ENCODE measurements around the gene NALCN. TPM values are rescaled to one million over a fixed set of nuclear protein-coding genes. Genes with fewer than 3 reads are reported as not detected.
A peak's percentile ranks its signal among the peaks of the same experiment; 100 is the strongest.

The NALCN gene
- total and polyA plus RNA-seq, 10 of the 15 experiments (the other 5 are each of a cell fraction or from before 2014, with no cell fraction given), result under 0.01 TPM; not detected in 9

- BruUV-seq (replicated peaks), result no TSS peak
- intact Hi-C loops (cut with micrococcal nuclease; ENCODE audit: unreplicated experiment) (loop anchor here (10.0 kb wide), 1 partner anchor 497 kb away; no protein-coding TSS in a partner anchor), in situ Hi-C loops (cut with MboI) (no loop called here)
- WGBS (ENCODE audit: insufficient coverage, insufficient replicate concordance, low lambda C conversion rate, missing lambda C conversion rate), result under 1% methylated on average over 11 of the region's 11 CpGs
- H3K27me3 ChIP-seq (replicated peaks in 1 of 2; ENCODE audit: control insufficient read depth in 2 of 2, insufficient read depth in 2 of 2, low read length in 1 of 2), result no peaks in the 10 kb centered on the region
- H2AFZ ChIP-seq (ENCODE audit: control insufficient read depth, low read depth, low read length), result peak overlapping the region; percentile 37; the same call in 1 of the 2 replicates
- no peak overlapping the region for H3K27ac ChIP-seq (ENCODE audit: control insufficient read depth, insufficient read depth)
- DNase-seq (ENCODE audit: low read depth, low spot score) (peak; percentile 66), ATAC-seq (peak; percentile 95), FAIRE-seq (peak; percentile 23)
- CTCF ChIA-PET, result no interaction called here
- H3K4me3 ChIP-seq, result no peak overlapping the region
- no peaks in the 10 kb centered on the region for H3K4me1 ChIP-seq (ENCODE audit: control insufficient read depth, insufficient read depth, low read length)
- SMC1A ChIA-PET (ENCODE audit: uncharacterized antibody, unreplicated experiment), result interaction anchor here (0.7 to 1.0 kb wide), 3 partner anchors 10 to 16 kb away, joined by 3 to 4 read pairs (median 4); no protein-coding TSS in a partner anchor
- RAD21 ChIA-PET (ENCODE audit: unreplicated experiment), result interaction anchor here (1.1 kb wide), 1 partner anchor 40 kb away, joined by 4 read pairs; no protein-coding TSS in a partner anchor
- POLR2A ChIA-PET, result no interaction called here
- H4K20me1 ChIP-seq (ENCODE audit: control insufficient read depth, insufficient read depth), result no peaks in the 10 kb centered on the region
- no peaks in the 10 kb centered on the region for H3K36me3 ChIP-seq (ENCODE audit: control insufficient read depth in 2 of 2, insufficient read depth in 2 of 2, low read length in 1 of 2)
- no peak overlapping the region for H3K9ac ChIP-seq (ENCODE audit: control insufficient read depth, insufficient read depth, low read length)
- H3K79me2 ChIP-seq (ENCODE audit: control insufficient read depth, insufficient read depth, low read length), result no peaks in the 10 kb centered on the region
- no peaks in the 10 kb centered on the region for H3K9me3 ChIP-seq (replicated peaks; ENCODE audit: control insufficient read depth, insufficient read depth, low read length)
- H3K4me2 ChIP-seq (ENCODE audit: control insufficient read depth, insufficient read depth), result no peak overlapping the region
- TF ChIP-seq IKZF2 (IDR thresholded peaks at IDR 0.05), result peak; percentile 19 to 46; a peak in 2 of 4 replicates
- no peak for TF ChIP-seq ESRRA (IDR thresholded peaks at IDR 0.05; ENCODE audit: low read length)
- TF ChIP-seq EED (IDR thresholded peaks at IDR 0.05; ENCODE audit: low read depth), result no peak
- no peak for TF ChIP-seq ZNF384 (IDR thresholded peaks at IDR 0.05; ENCODE audit: borderline replicate concordance, low read depth, low read length)
- no peak for TF ChIP-seq CUX1 (IDR thresholded peaks at IDR 0.05; ENCODE audit: insufficient replicate concordance, low read depth, low read length)
- TF ChIP-seq IRF4 (IDR thresholded peaks at IDR 0.05; ENCODE audit: low read depth, low read length), result no peak
- no peak for TF ChIP-seq REST (IDR thresholded peaks at IDR 0.05; ENCODE audit: low read depth, low read length)
- peak in 1 of 2 experiments; percentile 18; a peak in 1 of 4 replicates for TF ChIP-seq ETV6 (conservative IDR thresholded peaks at IDR 0.05 in 1 of 2, IDR thresholded peaks at IDR 0.05 in 1 of 2; ENCODE audit: borderline replicate concordance in 1 of 2, low read depth in 1 of 2)
- TF ChIP-seq RELB (IDR thresholded peaks at IDR 0.05; ENCODE audit: low read depth), result 0 out of 2 replicates have a peak, but pooled peaks have one; percentile 22
- TF ChIP-seq BCL11A (IDR thresholded peaks at IDR 0.05; ENCODE audit: low read depth, low read length), result peak; percentile 64; the same call in 1 of the 2 replicates
- no peak for TF ChIP-seq NFYB (IDR thresholded peaks at IDR 0.05; ENCODE audit: insufficient read depth, low read depth, low read length)
Measured at GRCh38 chr13:101258071-101258470, 158.2 kb downstream of the NALCN start.
